IMR-90 (cell line): ENCODE measurements around the gene ACOT7. TPM values are rescaled to one million over a fixed set of nuclear protein-coding genes. Genes with fewer than 3 reads are reported as not detected.

ENCODE experiments used
- ATAC-seq: fragments of 200-7000 bp; cut with Tn5 transposase; 2 replicates; pipeline ENCODE4 v1.9.1; 2020; ENCODE audit warnings: low read depth, mild to moderate bottlenecking, moderate library complexity
- BruUV-seq: library from RNA; stranded (reverse); fragments of 400-500 nt; replicated peaks from 2 replicates; lab custom pipeline; 2021; lab: Mats Ljungman, UMichigan
- CTCF ChIA-PET: fragments of 300-600 bp; formaldehyde crosslinking; extraction: SDS; loops from one replicate; lab custom pipeline; 2021; ENCODE audit warnings: antibody characterized with exemption; lab: Yijun Ruan, JAX
- POLR2A ChIA-PET: fragments of 300-600 bp; sonication (Branson Sonifier 250); formaldehyde crosslinking; loops from one replicate; lab custom pipeline; 2022; ENCODE audit warnings: antibody characterized with exemption; ENCODE audit not compliant: unreplicated experiment; lab: Charles Lee
- DNase-seq: peaks from one replicate; pipeline ENCODE4 v3.0.0; 2013
- H2AFZ ChIP-seq: replicated peaks from 2 replicates; pipeline ENCODE3; 2013; ENCODE audit warnings: low read length, mild to moderate bottlenecking; ENCODE audit not compliant: poor library complexity
- H2AK5ac ChIP-seq: 2 replicates; pipeline ENCODE4 v1.6.1; 2013; ENCODE audit warnings: low read depth, low read length, inconsistent platforms
- H2AK9ac ChIP-seq: replicated peaks from 2 replicates; pipeline ENCODE3; 2013; ENCODE audit warnings: mild to moderate bottlenecking, low read depth, low read length, moderate library complexity; ENCODE audit not compliant: poor library complexity
- H2BK120ac ChIP-seq: 2 replicates; pipeline ENCODE4 v1.6.1; 2013; ENCODE audit warnings: low read depth, low read length, inconsistent platforms
- H2BK15ac ChIP-seq: 3 replicates; pipeline ENCODE4 v1.6.1; 2013; ENCODE audit warnings: low read depth, low read length, inconsistent platforms
- H2BK20ac ChIP-seq: 2 replicates; pipeline ENCODE4 v1.6.1; 2013; ENCODE audit warnings: low read depth, mild to moderate bottlenecking, inconsistent platforms, low read length, moderate library complexity
- H2BK5ac ChIP-seq: 2 replicates; pipeline ENCODE4 v1.6.1; 2013; ENCODE audit warnings: mild to moderate bottlenecking, low read depth, low read length, inconsistent platforms; ENCODE audit not compliant: poor library complexity, severe bottlenecking
- H3K14ac ChIP-seq: replicated peaks from 2 replicates; pipeline ENCODE4 v1.6.1; 2013; ENCODE audit warnings: low read depth, low read length, inconsistent platforms
- H3K18ac ChIP-seq: 2 replicates; pipeline ENCODE4 v1.6.1; 2013; ENCODE audit warnings: low read depth, low read length, control low read depth
- H3K23ac ChIP-seq: 2 replicates; pipeline ENCODE4 v1.6.1; 2013; ENCODE audit warnings: low read depth, low read length, inconsistent platforms
- H3K27ac ChIP-seq: 2 replicates; pipeline ENCODE4 v1.5.1; 2013; ENCODE audit warnings: mild to moderate bottlenecking, control low read depth, low read length; ENCODE audit not compliant: insufficient read depth
- H3K27me3 ChIP-seq: 2 replicates; pipeline ENCODE4 v1.6.1; 2013; ENCODE audit warnings: low read length; ENCODE audit not compliant: control insufficient read depth, insufficient read depth
- H3K36me3 ChIP-seq: 2 replicates; pipeline ENCODE4 v1.6.1; 2013; ENCODE audit warnings: low read length, mixed read lengths; ENCODE audit not compliant: control insufficient read depth, insufficient read depth
- H3K4ac ChIP-seq: 2 replicates; pipeline ENCODE4 v1.6.1; 2013; ENCODE audit warnings: low read depth, low read length, inconsistent platforms
- H3K4me1 ChIP-seq: 2 replicates; pipeline ENCODE4 v1.6.1; 2013; ENCODE audit warnings: low read length, mixed read lengths; ENCODE audit not compliant: control insufficient read depth, insufficient read depth
- H3K4me2 ChIP-seq: 2 replicates; pipeline ENCODE4 v1.6.1; 2013; ENCODE audit warnings: low read depth, mild to moderate bottlenecking, control low read depth, low read length, moderate library complexity
- H3K4me3 ChIP-seq: 2 replicates; pipeline ENCODE4 v1.5.1; 2013; ENCODE audit warnings: low read depth, mild to moderate bottlenecking, control low read depth, low read length, moderate library complexity; ENCODE audit not compliant: insufficient read depth
- H3K56ac ChIP-seq: 2 replicates; pipeline ENCODE4 v1.6.1; 2013; ENCODE audit warnings: low read length, inconsistent platforms; ENCODE audit not compliant: insufficient read depth; ENCODE audit errors: extremely low read depth
- H3K79me1 ChIP-seq, 2 experiments: 2 replicates each; pipeline ENCODE4 v1.6.1; 2013; ENCODE audit warnings: low read length in 2 of 2, inconsistent platforms in 1 of 2, low read depth in 1 of 2
- H3K9ac ChIP-seq: 2 replicates; pipeline ENCODE4 v1.6.1; 2013; ENCODE audit warnings: low read depth, low read length, control low read depth
- H3K9me1 ChIP-seq: 2 replicates; pipeline ENCODE4 v1.6.1; 2013; ENCODE audit warnings: low read length, inconsistent platforms; ENCODE audit not compliant: insufficient read depth
- H3K9me3 ChIP-seq: 2 replicates; pipeline ENCODE4 v1.6.1; 2013; ENCODE audit warnings: low read length; ENCODE audit not compliant: control insufficient read depth, insufficient read depth
- H4K20me1 ChIP-seq: 2 replicates; pipeline ENCODE4 v1.6.1; 2013; ENCODE audit warnings: low read length, inconsistent platforms; ENCODE audit not compliant: insufficient read depth
- H4K5ac ChIP-seq: 2 replicates; pipeline ENCODE4 v1.6.1; 2013; ENCODE audit warnings: mild to moderate bottlenecking, low read depth, low read length, control low read depth
- H4K8ac ChIP-seq, 2 experiments: 2 replicates each; pipeline ENCODE4 v1.6.1; 2013; ENCODE audit warnings: low read depth in 2 of 2, low read length in 2 of 2, control low read depth in 1 of 2, inconsistent platforms in 1 of 2
- H4K91ac ChIP-seq: 2 replicates; pipeline ENCODE4 v1.6.1; 2013; ENCODE audit warnings: low read depth, low read length, inconsistent platforms; ENCODE audit not compliant: insufficient read depth
- BHLHE40 ChIP-seq: fragments of 150-350 bp; IDR thresholded peaks from 2 replicates; pipeline ENCODE4 v1.6.1; 2016; ENCODE audit warnings: mild to moderate bottlenecking, low read depth, low read length
- CHD1 ChIP-seq: IDR thresholded peaks from 2 replicates; pipeline ENCODE4 v1.6.1; 2012; ENCODE audit warnings: low read depth, low read length, improper control_type of control experiment
- RCOR1 ChIP-seq: IDR thresholded peaks from 2 replicates; pipeline ENCODE4 v1.6.1; 2012; ENCODE audit warnings: mild to moderate bottlenecking, low read length, improper control_type of control experiment; ENCODE audit not compliant: insufficient replicate concordance
- SMC3 ChIP-seq: fragments of 150-350 bp; IDR thresholded peaks from 2 replicates; pipeline ENCODE4 v1.6.1; 2016; ENCODE audit warnings: low read depth, mild to moderate bottlenecking, antibody characterized with exemption, low read length, moderate library complexity
- WGBS, 2 experiments: methylation state at CpG; one replicate each; pipeline versions ENCODE4 v1.1.5 to v1.1.7; 2013; ENCODE audit warnings: missing lambda C conversion rate in 2 of 2; ENCODE audit not compliant: insufficient read length in 1 of 2; ENCODE audit errors: extremely low coverage in 2 of 2; 5-methylcytosine and 5-hydroxymethylcytosine counted together
- dilution Hi-C: fragments of 300-500 bp; cut with HindIII; formaldehyde crosslinking; loops from one replicate; pipeline ENCODE4 v1.14.3; 2018; ENCODE audit warnings: low sequenced_read_pairs; ENCODE audit not compliant: unreplicated experiment
- in situ Hi-C: fragments of 300-500 bp; cut with MboI; formaldehyde crosslinking; loops from 3 replicates; pipeline ENCODE4 v1.14.3; 2019; ENCODE audit warnings: low sequenced_read_pairs, inconsistent platforms, mixed read lengths
- intact Hi-C: fragments of 100-400 bp; cut with micrococcal nuclease; formaldehyde crosslinking; loops from 2 replicates; pipeline ENCODE4 v1.10.0; 2022
- polyA plus RNA-seq, 3 experiments: library from polyadenylated mRNA; depleted of rRNA; stranded (reverse); fragments of >200 nt; gene quantifications; 2 replicates each; pipeline ENCODE4 v1.2.3, GENCODE V29; 2012; ENCODE audit warnings: low replicate concordance in 1 of 3
- total RNA-seq: library from RNA; depleted of rRNA; stranded (reverse); fragments of >200 nt; gene quantifications from 2 replicates; pipeline ENCODE4 v1.2.3, GENCODE V29; 2012
- TF ChIP-seq, protein P1 (sequence below): fragments of 150-350 bp; IDR thresholded peaks from 2 replicates; pipeline ENCODE4 v1.6.1; 2016; ENCODE audit warnings: low read depth, mild to moderate bottlenecking, low read length, moderate library complexity, borderline replicate concordance

ACOT7 gene
- total and polyA plus RNA-seq, 2 of the 4 experiments (the other 2 are of a cell fraction) = 51.6 to 242 TPM

DNA sequence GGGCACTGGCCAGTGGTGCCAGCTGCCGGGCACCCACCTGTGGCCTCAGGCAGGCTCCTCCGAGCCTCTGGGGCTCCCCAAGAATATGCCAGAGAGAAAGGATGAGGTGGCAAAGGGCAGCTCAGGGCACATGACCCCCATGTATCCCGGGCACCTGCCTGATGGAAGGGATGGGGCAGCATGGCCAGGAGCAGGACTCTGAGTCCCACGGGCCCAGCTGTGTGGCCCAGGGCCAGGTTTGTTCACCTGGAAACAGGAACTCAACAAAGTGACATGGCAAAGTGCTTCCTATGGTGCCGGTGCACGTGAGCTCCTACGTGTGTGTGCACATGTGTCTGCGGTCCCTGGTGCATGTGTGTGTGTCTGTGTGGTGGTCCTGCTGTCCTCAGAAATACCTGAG lies 123.2 kb downstream of the ACOT7 start:
- peaks cover 8% of the 10 kb centered on the region for H4K20me1 ChIP-seq
- no peak overlapping the region for H3K4ac ChIP-seq
- H3K27me3 ChIP-seq = no peaks in the 10 kb centered on the region
- dilution Hi-C loops (no loop called here), intact Hi-C loops (no loop called here), in situ Hi-C loops (no loop called here)
- H3K18ac ChIP-seq = no peak overlapping the region
- H2AK5ac ChIP-seq = no peak overlapping the region
- CTCF ChIA-PET = no interaction called here
- no peak overlapping the region for H2BK20ac ChIP-seq
- H3K56ac ChIP-seq = no peak overlapping the region
- H3K9ac ChIP-seq = no peak overlapping the region
- peaks cover 0 to 17% of the 10 kb centered on the region in 2 experiments; a peak in 1 of 4 replicates for H3K79me1 ChIP-seq
- TF ChIP-seq CHD1 = no peak
- no peak for TF ChIP-seq RCOR1
- TF ChIP-seq, protein P1, sequence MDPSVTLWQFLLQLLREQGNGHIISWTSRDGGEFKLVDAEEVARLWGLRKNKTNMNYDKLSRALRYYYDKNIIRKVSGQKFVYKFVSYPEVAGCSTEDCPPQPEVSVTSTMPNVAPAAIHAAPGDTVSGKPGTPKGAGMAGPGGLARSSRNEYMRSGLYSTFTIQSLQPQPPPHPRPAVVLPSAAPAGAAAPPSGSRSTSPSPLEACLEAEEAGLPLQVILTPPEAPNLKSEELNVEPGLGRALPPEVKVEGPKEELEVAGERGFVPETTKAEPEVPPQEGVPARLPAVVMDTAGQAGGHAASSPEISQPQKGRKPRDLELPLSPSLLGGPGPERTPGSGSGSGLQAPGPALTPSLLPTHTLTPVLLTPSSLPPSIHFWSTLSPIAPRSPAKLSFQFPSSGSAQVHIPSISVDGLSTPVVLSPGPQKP = no peak
- TF ChIP-seq SMC3 = no peak
- no peak for TF ChIP-seq BHLHE40
- no peak overlapping the region for H2BK120ac ChIP-seq
- no peak overlapping the region for H3K4me3 ChIP-seq
- H3K14ac ChIP-seq = no peak overlapping the region
- peaks cover 7% of the 10 kb centered on the region; the same call in 1 of the 2 replicates for H3K9me1 ChIP-seq
- ATAC-seq (no peak), DNase-seq (no peak)
- POLR2A ChIA-PET = no interaction called here
- no peak overlapping the region for H4K8ac ChIP-seq
- BruUV-seq = no TSS peak
- H2BK15ac ChIP-seq = no peak overlapping the region
- no peak overlapping the region for H4K5ac ChIP-seq
- no peak overlapping the region for H2AK9ac ChIP-seq
- no peak overlapping the region for H3K27ac ChIP-seq
- WGBS, 2 experiments = 69% methylated on average over 6 of the region's 8 CpGs; no CpG with 5 or more reads in 1 of the 2 experiments
- peaks cover 15% of the 10 kb centered on the region for H3K4me1 ChIP-seq
- H3K9me3 ChIP-seq = no peaks in the 10 kb centered on the region
- no peak overlapping the region for H4K91ac ChIP-seq
- H3K4me2 ChIP-seq = no peak overlapping the region
- peak overlapping the region; percentile 46 for H2AFZ ChIP-seq
- no peak overlapping the region for H2BK5ac ChIP-seq
- no peaks in the 10 kb centered on the region for H3K36me3 ChIP-seq
- H3K23ac ChIP-seq = no peak overlapping the region
